GM12801 (cell line): ENCODE results near the gene STOML1.

Experiments
- TF ChIP-seq, protein P1 (sequence below): IDR thresholded peaks from one replicate; pipeline ENCODE4 v1.5.1; 2011; ENCODE audit warnings: control low read depth; ENCODE audit not compliant: insufficient read length; ENCODE audit errors: extremely low read depth

The STOML1 gene

DNA sequence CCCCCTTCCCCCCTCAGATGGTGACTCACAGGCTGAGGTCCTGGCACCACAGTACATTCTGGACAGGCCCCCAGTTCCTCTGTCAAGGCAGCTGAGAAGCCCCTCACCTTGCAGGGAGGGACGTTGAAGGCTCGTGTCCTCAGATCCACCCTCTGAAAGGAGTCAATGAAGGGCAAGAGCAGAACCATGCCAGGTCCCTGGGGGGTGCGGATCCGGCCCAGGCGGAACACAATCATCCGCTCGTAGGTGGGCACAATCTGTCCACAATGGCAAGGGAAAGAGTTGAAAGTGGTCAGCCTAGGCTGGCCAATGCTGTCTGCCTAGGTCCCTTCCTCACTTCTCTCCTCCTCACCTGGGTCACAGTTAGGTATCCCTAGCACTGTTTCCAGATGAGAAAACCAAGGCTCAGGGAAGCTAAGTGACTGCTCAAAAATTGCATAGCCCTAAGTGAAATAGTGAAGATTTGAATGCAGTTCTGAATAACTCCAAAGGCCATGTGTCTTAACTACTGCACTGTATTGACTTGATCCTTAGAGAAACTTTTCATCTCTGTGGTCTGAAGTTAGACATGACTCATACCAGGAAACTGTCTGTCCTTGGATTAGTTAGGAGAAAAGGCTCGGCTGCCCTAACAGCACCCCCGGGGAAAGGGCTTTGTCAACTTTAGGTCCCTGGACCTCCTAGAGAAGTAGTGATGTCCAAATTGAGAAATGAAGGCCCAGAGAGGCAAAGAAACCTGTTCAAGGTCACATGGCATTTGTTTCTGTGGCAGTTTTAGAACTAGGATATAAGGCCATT, 2.9 kb downstream of the STOML1 start:
- TF ChIP-seq, protein P1, sequence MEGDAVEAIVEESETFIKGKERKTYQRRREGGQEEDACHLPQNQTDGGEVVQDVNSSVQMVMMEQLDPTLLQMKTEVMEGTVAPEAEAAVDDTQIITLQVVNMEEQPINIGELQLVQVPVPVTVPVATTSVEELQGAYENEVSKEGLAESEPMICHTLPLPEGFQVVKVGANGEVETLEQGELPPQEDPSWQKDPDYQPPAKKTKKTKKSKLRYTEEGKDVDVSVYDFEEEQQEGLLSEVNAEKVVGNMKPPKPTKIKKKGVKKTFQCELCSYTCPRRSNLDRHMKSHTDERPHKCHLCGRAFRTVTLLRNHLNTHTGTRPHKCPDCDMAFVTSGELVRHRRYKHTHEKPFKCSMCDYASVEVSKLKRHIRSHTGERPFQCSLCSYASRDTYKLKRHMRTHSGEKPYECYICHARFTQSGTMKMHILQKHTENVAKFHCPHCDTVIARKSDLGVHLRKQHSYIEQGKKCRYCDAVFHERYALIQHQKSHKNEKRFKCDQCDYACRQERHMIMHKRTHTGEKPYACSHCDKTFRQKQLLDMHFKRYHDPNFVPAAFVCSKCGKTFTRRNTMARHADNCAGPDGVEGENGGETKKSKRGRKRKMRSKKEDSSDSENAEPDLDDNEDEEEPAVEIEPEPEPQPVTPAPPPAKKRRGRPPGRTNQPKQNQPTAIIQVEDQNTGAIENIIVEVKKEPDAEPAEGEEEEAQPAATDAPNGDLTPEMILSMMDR, result no peak

DNA sequence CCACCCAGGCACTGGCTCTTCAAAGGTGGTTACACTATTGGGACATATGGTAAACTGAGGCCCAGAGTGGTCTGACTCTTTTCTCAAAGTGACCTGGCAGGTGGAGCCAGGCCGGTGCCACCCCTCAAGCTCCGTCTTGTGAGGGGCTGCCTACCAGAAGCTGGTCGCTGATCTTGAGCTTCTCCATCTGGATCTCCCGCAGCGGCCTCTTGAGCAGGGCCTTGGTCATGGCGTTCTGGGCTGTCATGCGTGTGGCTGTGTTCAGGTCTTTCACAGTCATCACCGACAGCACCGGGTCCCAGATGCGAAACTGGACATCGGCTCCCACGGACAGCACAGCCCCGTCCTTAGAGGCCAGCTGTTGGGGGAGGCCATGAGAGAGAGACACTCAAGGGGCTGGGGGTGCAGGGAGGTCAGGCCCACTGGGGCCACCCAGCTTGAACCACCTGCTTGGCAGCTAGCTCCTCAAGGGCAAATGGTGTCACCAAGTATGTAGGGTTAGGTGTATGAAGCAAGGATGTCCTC, 3.6 kb downstream of the STOML1 start:
- TF ChIP-seq, protein P1, result no peak

DNA sequence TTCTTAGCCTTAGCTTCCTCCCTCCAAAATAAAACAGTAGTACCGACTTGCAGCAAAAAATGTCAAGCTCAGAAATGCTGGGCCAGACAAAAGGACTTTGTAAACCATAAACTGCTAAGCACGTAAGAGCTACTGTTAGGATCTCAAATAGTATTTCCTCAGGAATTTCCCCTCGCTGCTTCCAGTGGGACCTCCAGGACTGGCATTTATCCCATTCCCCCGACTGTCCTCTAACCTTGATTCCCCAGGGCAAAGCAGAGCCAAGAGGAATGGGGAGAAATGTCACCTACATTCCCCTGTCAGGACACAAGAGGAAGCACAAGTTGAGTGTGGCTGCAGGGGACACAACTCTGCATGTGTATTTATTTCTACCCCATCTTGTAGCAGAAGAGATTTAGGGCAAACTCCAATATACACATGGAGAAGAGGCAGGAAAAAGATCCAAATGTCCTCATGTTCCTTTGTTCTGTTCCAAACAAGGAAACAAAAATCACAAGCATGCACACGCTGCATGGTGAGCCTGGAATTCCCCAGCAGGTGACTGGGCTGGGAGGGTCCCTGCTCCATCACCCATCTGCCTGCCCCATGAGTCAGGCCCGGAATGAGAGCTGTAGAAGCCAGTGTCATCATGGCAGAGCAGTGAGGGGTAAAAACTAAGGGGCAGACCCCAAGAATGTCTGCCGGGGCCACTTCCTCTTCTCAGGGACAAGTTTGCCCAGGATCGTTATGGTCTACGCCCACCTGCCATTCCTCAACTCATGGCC, 4.2 kb downstream of the STOML1 start:
- TF ChIP-seq, protein P1, result no peak

DNA sequence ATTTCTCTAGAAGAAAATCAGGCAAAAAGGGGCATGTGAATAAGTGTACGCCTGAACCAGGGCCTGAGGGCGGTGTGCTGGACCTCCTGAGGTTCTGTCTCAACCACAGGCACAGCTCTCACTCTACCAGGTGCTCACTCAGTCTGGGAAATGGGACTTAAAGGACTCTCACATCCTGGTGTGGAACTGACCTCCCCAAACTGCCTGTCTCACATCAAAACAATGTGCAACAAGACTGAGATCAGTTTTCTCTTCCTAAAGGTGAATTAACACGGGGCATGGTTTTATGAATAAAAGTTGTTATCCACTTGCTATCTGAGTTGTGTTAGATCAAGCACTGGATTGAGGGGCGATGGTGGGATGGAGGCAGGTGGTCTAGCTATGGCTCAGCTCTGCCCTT, 4.8 kb downstream of the STOML1 start:
- TF ChIP-seq, protein P1, result no peak

DNA sequence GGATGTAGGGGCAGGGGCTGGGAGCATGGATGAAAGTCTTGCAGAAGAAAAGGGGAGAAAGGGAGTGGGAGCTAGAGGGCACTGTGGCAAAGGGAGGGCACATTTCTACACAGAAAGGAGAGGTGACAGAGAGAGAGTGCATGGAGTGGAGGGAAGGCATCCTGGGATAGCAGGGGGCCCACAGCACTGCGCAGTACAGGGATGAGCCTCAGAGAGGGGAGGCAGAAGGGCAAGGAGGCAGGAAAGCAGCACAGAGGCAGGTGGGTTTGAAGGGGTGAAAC, 5.4 kb downstream of the STOML1 start:
- TF ChIP-seq, protein P1, result no peak

DNA sequence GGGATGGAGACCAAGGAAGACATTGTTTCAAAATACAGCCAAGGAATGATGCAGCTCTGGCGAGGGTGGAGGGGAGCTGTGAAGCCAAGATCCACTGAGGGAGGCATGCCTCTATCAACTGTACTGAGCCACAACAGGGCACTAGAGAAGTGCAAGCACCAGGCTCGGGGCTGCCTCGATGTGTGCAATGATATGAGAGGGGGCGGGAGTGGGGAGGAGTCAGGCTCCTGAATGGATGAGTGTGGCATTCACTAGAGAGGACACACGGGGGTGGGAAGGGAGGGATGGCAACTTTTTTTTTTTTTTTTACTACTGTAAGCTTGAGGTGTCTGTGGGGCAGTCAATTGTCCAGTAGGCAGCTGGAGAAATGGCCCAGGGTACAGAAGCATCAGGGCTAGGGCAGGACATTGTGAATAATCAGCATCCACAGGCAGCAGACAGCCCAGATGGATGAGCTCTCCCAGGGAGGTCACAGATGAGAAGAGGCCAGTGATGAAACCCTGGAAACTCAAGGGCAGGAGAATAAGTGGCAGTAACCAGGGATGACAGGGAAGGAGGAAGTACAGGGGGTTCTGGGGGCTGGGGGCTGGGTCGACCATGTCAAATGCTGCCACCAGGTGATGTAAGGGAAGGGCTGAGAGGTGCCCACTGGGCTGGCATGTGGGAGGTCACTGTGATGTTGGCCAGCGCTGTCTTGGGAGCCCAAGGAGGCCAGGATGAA, 5.9 kb downstream of the STOML1 start:
- TF ChIP-seq, protein P1, result no peak

DNA sequence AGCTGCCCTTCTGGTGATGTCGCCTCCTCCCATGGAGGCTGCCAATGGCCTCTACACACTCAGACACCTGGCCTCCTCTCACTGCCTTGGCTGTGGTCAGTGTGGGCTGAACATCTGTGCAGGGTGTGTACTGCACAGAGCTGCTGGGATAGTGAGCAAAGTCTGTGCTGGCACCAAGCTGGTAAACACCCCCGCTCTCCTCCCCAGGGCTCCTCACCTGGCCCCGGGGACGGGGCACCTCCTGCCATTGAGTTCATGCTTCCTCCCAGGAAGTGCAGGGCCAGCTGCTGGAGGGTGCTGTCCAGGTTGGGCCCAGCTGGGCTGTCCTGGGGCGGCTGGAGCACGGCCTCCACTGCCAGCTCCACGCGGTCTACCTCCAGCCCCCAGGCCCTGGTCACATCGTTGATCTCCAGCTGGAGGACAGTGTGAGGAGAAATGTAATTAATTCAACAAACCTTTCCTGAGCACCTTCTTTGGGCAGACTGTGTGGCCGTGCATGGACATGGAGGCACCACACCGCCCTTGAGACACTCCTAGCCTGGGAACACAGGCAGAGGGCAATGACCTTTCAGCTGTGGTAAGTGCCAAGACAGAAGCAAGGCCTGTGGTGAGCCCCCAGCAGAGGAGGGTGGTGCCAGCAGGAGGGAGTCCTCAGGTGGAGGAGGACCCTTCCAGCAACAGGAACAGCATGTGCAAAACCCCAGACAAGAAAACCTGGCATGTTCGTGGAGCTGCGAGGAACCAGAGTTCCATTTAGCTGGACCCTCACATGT, 6.8 kb downstream of the STOML1 start:
- TF ChIP-seq, protein P1, result no peak
